Measurements from ENCODE around the gene ALDH7A1.

ALDH7A1 gene

DNA sequence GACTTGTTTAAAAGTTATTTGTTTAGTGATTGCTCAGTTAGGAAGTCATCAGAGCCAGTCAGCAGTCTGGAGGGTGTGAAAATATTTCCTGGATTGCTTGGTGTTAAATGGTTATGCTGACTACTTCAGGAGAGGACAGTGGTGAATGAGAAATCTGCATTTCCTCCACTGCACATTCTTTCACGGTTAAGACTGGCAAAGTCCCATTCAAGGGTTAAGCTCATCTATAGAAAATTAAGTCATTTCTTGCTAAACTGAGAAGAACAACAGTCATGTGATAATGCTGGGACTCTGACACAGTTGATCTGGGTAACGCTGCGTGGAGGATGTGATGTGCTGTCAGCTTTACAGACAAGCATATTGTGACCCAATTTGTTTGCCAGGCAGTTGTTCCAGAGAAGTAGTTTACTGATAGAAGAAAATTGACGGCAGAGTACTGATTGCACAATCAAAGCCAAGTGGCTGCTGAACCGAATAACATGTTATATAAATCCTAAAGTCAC, 91.4 kb downstream of the ALDH7A1 start:
- no peak for DNase-seq

DNA sequence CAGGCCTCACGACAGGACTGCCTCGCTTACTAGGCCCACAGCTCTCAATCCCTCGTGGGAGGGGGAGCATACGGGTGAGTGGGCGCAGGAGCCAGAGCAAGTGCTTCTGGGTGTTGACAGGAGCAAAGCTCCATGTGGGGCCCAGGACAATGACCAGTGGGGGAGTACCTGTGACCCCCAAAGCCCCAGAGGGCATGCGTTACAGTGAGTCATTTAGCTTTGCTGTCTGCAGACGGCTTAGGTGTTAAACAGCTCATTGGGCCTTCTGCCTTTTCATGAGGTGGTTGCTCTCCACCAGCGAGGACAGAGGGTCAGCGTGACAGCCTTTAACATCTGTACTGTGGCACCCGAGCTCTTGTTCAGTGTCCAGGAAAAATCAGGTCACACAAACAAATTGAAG, 93.6 kb downstream of the ALDH7A1 start:
- DNase-seq, result no peak

DNA sequence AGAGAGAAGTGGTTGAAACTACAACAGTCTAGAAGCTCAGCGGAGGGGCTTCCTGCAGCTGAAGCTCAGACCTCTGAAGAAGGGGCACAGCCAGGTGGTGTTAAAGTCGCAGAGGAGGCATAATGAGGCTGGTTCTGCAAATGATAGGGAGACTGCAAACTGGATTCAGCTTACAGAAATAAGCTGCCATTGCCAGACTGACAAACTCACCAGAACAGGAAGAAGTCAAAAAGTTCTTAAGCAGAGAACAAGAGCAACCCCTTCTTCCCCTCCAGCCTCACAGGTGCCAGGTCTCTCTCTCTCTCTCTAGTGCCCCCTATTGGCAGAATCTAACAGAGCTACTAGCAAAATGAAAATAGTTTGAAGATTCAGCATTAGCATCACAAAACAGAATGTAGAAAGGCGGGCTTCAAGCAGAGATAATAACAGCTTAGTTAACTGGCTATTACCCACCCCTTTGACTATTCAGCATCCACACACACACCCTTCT, 95.1 kb downstream of the ALDH7A1 start:
- DNase-seq, result peak; percentile 81

DNA sequence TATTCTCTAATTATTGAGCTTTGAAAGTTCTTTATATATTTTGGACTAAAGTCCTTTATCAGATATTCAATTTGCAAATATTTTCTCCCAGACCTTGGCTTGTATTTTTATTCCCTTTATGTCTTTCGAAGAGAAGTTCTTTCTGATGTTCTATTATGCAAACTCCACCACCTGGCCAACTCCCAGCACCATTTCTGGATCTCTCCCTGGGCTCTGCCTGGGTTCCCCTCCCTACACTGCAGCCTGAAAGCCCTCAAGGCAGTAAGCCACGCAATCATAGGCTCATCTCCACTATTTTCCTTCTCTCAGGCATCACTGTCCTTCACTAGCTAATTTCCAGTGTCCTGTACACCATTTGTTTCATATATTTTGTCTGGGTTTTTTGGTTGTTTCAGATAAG, 95.7 kb downstream of the ALDH7A1 start:
- DNase-seq, result no peak

DNA sequence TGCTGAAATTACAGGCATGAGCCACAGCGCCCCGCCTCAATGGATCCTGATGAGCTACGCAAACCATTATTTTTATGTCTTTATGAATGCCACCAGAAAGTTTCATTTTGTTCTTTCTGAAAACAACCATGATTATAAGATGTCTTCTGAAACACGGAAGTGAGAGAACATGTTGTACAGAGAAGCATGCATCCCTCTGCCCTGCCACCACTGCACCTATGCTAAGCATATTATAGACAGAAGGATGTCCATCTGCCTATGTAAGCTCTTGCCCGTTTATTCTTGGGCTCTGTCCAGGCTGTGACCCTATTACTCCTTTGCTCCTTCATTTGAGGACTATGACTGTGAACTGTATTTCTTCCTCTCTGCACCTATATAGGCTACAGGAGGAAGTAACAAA, 97.5 kb downstream of the ALDH7A1 start:
- no peak for DNase-seq

DNA sequence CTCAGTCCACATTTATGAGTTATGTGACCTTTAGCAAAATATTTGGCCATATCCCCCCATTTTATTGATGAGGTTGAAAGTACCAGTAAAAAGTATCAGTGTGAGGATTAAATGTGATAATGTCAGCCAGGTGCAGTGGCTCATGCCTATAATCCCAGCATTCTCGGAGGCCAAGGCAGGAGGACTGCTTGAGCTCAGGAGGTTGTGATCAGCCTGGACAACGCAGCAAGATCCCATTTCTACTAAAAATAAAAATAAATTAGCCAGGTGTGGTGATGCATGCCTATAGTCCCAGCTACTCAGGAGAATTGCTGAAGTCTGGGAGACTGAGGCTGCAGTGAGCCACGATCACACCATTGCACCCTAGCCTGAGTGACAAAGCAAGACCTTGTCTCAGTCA, 100.6 kb downstream of the ALDH7A1 start:
- no peak for DNase-seq

DNA sequence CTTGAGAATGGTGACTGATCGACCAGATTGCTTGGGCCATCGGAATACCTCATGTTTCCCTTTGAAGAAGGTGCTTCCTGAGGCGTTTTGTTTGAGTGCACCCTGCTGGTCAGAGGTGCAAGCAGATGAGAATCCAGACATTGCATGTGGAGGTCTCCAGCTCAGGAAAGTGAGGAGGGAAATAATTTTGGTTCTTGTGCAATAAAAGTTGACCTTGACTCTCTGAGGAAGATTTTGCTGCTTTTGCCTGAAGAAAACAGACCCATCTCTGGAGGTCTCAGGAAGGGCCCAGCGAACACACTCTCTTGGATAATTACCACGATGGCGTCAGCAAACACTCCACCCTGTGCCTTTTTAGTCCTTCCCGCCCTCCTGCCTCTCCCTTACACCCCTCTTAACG, 102.1 kb downstream of the ALDH7A1 start:
- no peak for DNase-seq

DNA sequence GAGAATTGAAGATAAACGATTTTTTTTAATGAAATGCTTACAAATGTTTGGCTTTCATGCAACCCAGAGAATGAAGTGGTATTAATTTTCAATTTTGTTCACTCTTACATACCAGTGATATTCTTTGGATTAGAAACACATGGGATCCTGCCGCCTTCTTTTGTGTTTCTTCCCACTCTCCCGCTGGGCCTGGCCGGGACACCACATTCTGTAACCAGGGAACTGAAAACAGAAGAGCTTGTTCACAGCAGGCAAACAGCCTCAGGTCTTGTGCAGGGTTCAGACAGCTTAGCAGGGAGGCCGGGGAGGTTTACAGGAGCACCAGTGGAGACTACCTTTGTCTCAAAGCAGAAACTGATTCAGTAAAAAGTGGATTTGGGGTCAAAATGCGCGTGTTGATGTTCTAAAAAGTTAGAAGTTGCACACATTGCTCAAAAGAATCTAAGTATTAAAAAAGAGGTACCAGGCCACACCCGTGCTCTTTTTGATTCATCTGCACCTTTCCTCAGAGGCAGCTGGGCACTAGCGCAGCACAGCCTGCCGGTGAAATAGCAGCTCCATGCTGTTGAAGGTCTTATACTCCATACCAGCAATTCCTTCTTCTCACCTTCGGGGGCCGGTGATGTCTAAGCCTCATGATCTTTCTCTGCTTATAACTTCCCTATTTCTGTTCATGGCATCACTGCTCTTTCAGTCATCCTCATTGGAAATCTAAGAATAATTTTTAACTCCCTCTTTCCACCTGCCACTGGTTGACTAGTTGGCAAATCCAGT, 104.7 kb downstream of the ALDH7A1 start:
- DNase-seq, result no peak

DNA sequence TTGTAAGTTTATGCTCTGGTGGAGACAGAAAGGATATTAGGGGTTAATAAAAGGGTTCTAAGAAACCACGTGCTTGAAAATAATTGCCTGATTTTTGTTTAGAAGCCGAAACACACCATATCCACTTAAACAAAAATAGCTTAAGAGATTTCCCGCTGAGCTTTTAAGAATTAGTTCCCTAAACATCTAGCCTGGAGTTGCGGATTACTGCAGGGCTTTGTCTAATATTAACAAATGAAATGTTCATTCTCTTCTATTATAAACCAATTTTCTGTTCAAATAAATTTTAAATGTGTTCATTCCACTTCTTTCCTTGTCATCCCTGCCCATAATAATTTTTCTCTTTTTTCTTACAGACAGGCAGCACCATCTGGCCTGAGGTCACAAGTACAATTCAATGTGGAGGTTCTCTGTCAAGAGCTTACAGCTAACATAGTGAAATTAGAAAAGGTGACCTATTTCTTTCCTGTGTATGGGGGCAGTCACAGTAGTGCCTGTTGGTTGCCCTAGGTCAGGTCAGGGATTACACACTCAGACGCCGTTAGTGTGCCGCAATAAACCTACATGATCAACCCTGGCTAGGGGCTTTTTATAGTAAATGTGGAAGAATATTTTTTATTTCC, 106.5 kb downstream of the ALDH7A1 start:
- no peak for DNase-seq

DNA sequence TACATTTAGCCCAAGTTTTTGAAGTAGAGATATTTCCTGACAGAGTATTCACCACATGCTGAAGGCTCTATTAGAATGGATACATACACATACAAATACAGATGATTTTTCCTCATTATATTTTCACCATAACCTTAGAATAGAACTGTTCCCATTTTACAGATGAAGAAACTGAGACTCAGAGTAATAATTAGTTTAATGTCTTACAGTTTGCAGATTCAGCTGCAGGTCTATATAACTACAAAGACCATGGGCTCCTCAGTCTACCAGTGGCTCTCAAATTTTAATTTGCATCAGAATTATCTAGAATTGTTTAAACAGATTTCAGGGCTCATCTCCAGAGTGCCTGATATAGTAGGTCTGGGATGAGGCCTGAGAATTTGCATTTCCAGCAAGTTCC, 107.4 kb downstream of the ALDH7A1 start:
- DNase-seq, result no peak

DNA sequence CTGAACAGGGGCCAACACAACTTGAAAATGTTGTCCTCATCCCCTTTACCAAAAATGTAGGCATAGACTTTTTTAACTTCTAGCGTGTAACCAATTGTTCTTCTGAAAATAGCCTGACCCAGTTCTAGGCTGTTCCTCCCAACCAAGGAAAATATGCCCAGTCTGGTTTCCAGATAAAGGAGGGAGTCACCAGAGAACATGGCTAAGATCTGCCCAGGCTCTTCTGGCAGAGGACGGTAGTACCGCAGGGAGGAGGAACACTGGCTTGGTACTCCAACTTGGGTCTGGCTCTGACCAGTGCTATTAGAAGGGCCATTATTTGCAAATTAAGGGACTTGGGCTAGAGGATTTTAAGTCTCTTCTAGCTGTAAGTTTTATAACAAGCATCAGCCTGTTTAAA, 108.7 kb downstream of the ALDH7A1 start:
- no peak for DNase-seq

DNA sequence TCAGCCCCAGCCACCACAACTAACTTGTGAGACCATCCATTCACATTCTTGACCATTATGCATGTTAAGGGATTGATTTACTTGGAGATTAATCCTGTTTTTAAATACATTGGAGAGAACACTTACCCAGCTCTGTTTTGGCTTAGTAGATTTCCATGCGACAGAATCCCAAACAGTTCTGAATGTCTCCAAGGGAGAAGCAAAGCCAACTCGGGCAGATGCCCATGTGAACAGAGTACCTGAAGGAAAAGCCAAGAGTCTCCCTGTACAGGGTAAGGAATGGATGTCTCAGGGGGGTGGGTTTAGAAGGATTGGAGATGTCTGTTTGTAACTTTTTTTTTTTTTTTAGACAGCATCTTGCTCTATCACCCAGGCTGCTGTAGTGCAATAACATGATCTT, 110.8 kb downstream of the ALDH7A1 start:
- no peak for DNase-seq

DNA sequence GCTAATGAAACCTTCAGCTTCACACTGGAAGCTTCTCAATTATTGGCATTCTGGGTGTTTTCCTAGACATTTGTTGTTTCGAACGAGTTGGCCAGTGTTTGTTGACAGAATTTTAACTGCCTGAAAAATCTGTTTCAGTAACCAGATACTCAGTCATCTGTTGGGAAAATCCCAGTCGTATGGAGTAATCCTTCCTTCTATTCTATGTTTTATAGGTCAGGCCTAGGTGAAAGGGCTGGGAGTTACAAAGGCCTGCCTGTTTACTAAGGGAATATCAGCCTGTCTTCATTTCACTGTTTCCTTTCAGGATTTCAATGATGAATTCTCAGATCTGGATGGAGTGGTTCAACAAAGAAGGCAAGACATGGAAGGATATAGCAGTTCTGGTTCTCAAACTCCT, 111.9 kb downstream of the ALDH7A1 start:
- DNase-seq, result no peak

DNA sequence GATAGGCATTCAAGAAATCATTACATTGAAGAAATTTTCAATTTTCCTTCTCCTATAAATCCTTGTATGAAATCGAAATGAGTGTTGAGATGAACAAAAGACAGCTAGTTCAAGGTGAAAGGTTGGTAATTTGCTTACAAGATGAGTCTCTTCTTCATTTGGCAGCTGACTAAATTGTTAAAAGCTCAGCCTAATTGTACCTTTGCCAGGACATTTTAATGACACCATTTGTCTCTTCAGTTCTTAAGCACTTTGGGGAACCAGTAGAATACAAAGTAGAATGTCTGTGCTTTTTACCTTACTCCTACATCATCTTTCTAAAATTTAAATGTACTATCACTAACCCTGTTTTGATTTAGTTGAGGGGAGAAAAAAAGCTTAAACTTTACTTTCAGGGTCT, 112.4 kb downstream of the ALDH7A1 start:
- no peak for DNase-seq

DNA sequence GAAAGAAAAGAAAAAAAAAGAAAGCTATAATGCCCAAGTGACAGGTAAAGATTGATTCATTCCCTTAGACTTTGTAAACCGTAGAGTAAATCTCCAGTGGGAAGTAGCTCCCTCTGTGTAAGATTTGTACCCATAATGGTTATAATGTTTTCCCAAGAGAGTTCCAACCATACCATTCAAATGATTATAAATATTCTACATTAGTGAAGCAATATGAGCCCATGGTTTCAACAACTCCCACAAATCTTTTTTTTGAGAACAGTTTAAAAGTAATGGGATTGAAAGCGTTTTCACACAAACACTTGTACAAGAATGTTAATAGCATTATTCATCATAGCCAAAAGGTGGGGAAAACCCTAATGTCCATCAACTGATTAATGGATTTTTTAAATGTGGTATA, 113.8 kb downstream of the ALDH7A1 start:
- DNase-seq, result no peak
